WTC11 (cell line): ENCODE measurements around the gene FUT7. TPM values are rescaled to one million over a fixed set of nuclear protein-coding genes. Genes with fewer than 3 reads are reported as not detected.

ENCODE experiments used
- CREM ChIP-seq: sonication (generic); formaldehyde crosslinking; IDR thresholded peaks from 2 replicates; pipeline ENCODE4 v1.8.1; 2022; ENCODE audit warnings: mild to moderate bottlenecking, missing genetic modification reagents, moderate library complexity
- JAZF1 ChIP-seq: fragments of 250-450 bp; sonication (Bioruptor Pico); IDR thresholded peaks from 2 replicates; pipeline ENCODE4 v1.9.0; 2021; ENCODE audit warnings: moderate library complexity, mild to moderate bottlenecking, inconsistent platforms
- PRRX2 ChIP-seq: fragments of 250-450 bp; sonication (Bioruptor Pico); IDR thresholded peaks from 2 replicates; pipeline ENCODE4 v1.8.0; 2021; ENCODE audit warnings: mild to moderate bottlenecking
- TEAD4 ChIP-seq: sonication (generic); formaldehyde crosslinking; IDR thresholded peaks from 2 replicates; pipeline ENCODE4 v1.8.0; 2022; ENCODE audit warnings: mild to moderate bottlenecking, missing genetic modification reagents
- ZNF232 ChIP-seq: sonication (generic); formaldehyde crosslinking; IDR thresholded peaks from 2 replicates; pipeline ENCODE4 v1.8.0; 2022; ENCODE audit warnings: mild to moderate bottlenecking, missing genetic modification reagents
- total RNA-seq: library from RNA; stranded (reverse); gene quantifications from 3 replicates; pipeline ENCODE4 v1.2.3, GENCODE V29; 2021
- TF ChIP-seq, protein P1 (sequence below): sonication (generic); formaldehyde crosslinking; IDR thresholded peaks from 2 replicates; pipeline ENCODE4 v1.8.0; 2022; ENCODE audit warnings: missing genetic modification reagents
- TF ChIP-seq, protein P2 (sequence below): sonication (generic); formaldehyde crosslinking; IDR thresholded peaks from 2 replicates; pipeline ENCODE4 v1.8.0; 2022; ENCODE audit warnings: mild to moderate bottlenecking, missing genetic modification reagents
- TF ChIP-seq, protein P3 (sequence below): fragments of 200-600 bp; IDR thresholded peaks from 2 replicates; pipeline ENCODE4 v1.8.0; 2022; ENCODE audit warnings: antibody characterized with exemption
- TF ChIP-seq, protein P4 (sequence below): sonication (generic); formaldehyde crosslinking; IDR thresholded peaks from 2 replicates; pipeline ENCODE4 v1.8.0; 2023; ENCODE audit warnings: missing genetic modification reagents, mild to moderate bottlenecking, borderline replicate concordance
- TF ChIP-seq, protein P5 (sequence below): fragments of 250-450 bp; sonication (Bioruptor Pico); IDR thresholded peaks from 2 replicates; pipeline ENCODE4 v1.9.0; 2021; ENCODE audit warnings: mild to moderate bottlenecking
- TF ChIP-seq, protein P6 (sequence below): sonication (generic); formaldehyde crosslinking; IDR thresholded peaks from 2 replicates; pipeline ENCODE4 v1.8.1; 2022; ENCODE audit warnings: missing genetic modification reagents, borderline replicate concordance
- TF ChIP-seq, protein P7 (sequence below): fragments of 250-450 bp; sonication (Bioruptor Pico); IDR thresholded peaks from 2 replicates; pipeline ENCODE4 v1.9.0; 2021; ENCODE audit warnings: mild to moderate bottlenecking, borderline replicate concordance
- TF ChIP-seq, protein P8 (sequence below): sonication (generic); formaldehyde crosslinking; IDR thresholded peaks from 2 replicates; pipeline ENCODE4 v1.8.0; 2022; ENCODE audit warnings: mild to moderate bottlenecking, missing genetic modification reagents

The FUT7 gene
- total RNA-seq, 1 experiment from 2014 or later = not detected

DNA sequence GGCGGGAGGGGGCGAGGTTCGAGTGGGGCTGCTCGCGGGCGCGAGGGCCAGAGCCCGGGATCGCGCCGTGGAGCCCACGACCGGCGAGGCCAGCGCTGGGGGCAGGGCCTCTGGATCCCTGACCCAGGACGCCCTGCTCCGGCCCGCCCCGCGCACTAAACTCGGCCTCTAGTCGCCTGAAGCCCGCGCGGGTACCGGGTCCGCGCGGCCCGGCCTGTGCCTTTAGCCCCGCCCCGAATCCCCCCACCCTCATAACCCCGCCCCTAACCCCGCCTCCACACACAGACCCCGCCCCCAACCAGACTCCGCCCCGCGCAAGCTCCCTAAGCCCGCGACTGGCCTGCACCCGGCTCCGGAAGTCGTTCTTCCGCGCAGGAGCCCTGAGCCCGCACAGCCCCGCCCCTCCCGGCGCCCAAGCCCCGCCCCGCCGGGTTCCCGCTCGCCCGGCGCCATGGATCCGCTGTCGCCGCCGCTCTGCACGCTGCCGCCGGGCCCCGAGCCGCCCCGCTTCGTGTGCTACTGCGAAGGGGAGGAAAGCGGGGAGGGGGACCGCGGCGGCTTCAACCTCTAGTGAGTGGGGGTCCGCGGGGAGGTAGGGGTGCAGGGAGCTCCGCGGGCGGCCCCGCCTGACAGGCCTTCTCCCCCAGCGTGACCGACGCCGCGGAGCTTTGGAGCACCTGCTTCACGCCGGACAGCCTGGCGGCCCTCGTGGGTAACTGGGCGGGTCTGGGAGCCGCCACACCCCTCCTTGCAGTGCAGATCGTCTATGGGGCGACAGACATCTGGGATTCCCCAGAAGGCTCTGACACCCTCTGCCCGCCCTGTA lies 39.7 kb downstream of the FUT7 start, which contains the start of gene PAXX (continued):
- TF ChIP-seq, protein P1, sequence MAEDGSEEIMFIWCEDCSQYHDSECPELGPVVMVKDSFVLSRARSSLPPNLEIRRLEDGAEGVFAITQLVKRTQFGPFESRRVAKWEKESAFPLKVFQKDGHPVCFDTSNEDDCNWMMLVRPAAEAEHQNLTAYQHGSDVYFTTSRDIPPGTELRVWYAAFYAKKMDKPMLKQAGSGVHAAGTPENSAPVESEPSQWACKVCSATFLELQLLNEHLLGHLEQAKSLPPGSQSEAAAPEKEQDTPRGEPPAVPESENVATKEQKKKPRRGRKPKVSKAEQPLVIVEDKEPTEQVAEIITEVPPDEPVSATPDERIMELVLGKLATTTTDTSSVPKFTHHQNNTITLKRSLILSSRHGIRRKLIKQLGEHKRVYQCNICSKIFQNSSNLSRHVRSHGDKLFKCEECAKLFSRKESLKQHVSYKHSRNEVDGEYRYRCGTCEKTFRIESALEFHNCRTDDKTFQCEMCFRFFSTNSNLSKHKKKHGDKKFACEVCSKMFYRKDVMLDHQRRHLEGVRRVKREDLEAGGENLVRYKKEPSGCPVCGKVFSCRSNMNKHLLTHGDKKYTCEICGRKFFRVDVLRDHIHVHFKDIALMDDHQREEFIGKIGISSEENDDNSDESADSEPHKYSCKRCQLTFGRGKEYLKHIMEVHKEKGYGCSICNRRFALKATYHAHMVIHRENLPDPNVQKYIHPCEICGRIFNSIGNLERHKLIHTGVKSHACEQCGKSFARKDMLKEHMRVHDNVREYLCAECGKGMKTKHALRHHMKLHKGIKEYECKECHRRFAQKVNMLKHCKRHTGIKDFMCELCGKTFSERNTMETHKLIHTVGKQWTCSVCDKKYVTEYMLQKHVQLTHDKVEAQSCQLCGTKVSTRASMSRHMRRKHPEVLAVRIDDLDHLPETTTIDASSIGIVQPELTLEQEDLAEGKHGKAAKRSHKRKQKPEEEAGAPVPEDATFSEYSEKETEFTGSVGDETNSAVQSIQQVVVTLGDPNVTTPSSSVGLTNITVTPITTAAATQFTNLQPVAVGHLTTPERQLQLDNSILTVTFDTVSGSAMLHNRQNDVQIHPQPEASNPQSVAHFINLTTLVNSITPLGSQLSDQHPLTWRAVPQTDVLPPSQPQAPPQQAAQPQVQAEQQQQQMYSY (CRISPR knock-in tag) = no peak
- TF ChIP-seq, protein P2, sequence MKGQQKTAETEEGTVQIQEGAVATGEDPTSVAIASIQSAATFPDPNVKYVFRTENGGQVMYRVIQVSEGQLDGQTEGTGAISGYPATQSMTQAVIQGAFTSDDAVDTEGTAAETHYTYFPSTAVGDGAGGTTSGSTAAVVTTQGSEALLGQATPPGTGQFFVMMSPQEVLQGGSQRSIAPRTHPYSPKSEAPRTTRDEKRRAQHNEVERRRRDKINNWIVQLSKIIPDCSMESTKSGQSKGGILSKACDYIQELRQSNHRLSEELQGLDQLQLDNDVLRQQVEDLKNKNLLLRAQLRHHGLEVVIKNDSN (CRISPR knock-in tag) = no peak
- TF ChIP-seq, protein P3, sequence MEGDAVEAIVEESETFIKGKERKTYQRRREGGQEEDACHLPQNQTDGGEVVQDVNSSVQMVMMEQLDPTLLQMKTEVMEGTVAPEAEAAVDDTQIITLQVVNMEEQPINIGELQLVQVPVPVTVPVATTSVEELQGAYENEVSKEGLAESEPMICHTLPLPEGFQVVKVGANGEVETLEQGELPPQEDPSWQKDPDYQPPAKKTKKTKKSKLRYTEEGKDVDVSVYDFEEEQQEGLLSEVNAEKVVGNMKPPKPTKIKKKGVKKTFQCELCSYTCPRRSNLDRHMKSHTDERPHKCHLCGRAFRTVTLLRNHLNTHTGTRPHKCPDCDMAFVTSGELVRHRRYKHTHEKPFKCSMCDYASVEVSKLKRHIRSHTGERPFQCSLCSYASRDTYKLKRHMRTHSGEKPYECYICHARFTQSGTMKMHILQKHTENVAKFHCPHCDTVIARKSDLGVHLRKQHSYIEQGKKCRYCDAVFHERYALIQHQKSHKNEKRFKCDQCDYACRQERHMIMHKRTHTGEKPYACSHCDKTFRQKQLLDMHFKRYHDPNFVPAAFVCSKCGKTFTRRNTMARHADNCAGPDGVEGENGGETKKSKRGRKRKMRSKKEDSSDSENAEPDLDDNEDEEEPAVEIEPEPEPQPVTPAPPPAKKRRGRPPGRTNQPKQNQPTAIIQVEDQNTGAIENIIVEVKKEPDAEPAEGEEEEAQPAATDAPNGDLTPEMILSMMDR = no peak
- TF ChIP-seq PRRX2 (CRISPR knock-in tag) (no peak), JAZF1 (no peak), TEAD4 (CRISPR knock-in tag) (no peak), ZNF232 (CRISPR knock-in tag) (no peak), CREM (CRISPR knock-in tag) (no peak)
- TF ChIP-seq, protein P4, sequence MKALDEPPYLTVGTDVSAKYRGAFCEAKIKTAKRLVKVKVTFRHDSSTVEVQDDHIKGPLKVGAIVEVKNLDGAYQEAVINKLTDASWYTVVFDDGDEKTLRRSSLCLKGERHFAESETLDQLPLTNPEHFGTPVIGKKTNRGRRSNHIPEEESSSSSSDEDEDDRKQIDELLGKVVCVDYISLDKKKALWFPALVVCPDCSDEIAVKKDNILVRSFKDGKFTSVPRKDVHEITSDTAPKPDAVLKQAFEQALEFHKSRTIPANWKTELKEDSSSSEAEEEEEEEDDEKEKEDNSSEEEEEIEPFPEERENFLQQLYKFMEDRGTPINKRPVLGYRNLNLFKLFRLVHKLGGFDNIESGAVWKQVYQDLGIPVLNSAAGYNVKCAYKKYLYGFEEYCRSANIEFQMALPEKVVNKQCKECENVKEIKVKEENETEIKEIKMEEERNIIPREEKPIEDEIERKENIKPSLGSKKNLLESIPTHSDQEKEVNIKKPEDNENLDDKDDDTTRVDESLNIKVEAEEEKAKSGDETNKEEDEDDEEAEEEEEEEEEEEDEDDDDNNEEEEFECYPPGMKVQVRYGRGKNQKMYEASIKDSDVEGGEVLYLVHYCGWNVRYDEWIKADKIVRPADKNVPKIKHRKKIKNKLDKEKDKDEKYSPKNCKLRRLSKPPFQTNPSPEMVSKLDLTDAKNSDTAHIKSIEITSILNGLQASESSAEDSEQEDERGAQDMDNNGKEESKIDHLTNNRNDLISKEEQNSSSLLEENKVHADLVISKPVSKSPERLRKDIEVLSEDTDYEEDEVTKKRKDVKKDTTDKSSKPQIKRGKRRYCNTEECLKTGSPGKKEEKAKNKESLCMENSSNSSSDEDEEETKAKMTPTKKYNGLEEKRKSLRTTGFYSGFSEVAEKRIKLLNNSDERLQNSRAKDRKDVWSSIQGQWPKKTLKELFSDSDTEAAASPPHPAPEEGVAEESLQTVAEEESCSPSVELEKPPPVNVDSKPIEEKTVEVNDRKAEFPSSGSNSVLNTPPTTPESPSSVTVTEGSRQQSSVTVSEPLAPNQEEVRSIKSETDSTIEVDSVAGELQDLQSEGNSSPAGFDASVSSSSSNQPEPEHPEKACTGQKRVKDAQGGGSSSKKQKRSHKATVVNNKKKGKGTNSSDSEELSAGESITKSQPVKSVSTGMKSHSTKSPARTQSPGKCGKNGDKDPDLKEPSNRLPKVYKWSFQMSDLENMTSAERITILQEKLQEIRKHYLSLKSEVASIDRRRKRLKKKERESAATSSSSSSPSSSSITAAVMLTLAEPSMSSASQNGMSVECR (CRISPR knock-in tag) = peak; percentile 39; the same call in 1 of the 2 replicates
- TF ChIP-seq, protein P5, sequence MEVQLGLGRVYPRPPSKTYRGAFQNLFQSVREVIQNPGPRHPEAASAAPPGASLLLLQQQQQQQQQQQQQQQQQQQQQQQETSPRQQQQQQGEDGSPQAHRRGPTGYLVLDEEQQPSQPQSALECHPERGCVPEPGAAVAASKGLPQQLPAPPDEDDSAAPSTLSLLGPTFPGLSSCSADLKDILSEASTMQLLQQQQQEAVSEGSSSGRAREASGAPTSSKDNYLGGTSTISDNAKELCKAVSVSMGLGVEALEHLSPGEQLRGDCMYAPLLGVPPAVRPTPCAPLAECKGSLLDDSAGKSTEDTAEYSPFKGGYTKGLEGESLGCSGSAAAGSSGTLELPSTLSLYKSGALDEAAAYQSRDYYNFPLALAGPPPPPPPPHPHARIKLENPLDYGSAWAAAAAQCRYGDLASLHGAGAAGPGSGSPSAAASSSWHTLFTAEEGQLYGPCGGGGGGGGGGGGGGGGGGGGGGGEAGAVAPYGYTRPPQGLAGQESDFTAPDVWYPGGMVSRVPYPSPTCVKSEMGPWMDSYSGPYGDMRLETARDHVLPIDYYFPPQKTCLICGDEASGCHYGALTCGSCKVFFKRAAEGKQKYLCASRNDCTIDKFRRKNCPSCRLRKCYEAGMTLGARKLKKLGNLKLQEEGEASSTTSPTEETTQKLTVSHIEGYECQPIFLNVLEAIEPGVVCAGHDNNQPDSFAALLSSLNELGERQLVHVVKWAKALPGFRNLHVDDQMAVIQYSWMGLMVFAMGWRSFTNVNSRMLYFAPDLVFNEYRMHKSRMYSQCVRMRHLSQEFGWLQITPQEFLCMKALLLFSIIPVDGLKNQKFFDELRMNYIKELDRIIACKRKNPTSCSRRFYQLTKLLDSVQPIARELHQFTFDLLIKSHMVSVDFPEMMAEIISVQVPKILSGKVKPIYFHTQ = no peak
- TF ChIP-seq, protein P6, sequence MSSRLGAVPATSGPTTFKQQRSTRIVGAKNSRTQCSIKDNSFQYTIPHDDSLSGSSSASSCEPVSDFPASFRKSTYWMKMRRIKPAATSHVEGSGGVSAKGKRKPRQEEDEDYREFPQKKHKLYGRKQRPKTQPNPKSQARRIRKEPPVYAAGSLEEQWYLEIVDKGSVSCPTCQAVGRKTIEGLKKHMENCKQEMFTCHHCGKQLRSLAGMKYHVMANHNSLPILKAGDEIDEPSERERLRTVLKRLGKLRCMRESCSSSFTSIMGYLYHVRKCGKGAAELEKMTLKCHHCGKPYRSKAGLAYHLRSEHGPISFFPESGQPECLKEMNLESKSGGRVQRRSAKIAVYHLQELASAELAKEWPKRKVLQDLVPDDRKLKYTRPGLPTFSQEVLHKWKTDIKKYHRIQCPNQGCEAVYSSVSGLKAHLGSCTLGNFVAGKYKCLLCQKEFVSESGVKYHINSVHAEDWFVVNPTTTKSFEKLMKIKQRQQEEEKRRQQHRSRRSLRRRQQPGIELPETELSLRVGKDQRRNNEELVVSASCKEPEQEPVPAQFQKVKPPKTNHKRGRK (CRISPR knock-in tag) = no peak
- TF ChIP-seq, protein P7, sequence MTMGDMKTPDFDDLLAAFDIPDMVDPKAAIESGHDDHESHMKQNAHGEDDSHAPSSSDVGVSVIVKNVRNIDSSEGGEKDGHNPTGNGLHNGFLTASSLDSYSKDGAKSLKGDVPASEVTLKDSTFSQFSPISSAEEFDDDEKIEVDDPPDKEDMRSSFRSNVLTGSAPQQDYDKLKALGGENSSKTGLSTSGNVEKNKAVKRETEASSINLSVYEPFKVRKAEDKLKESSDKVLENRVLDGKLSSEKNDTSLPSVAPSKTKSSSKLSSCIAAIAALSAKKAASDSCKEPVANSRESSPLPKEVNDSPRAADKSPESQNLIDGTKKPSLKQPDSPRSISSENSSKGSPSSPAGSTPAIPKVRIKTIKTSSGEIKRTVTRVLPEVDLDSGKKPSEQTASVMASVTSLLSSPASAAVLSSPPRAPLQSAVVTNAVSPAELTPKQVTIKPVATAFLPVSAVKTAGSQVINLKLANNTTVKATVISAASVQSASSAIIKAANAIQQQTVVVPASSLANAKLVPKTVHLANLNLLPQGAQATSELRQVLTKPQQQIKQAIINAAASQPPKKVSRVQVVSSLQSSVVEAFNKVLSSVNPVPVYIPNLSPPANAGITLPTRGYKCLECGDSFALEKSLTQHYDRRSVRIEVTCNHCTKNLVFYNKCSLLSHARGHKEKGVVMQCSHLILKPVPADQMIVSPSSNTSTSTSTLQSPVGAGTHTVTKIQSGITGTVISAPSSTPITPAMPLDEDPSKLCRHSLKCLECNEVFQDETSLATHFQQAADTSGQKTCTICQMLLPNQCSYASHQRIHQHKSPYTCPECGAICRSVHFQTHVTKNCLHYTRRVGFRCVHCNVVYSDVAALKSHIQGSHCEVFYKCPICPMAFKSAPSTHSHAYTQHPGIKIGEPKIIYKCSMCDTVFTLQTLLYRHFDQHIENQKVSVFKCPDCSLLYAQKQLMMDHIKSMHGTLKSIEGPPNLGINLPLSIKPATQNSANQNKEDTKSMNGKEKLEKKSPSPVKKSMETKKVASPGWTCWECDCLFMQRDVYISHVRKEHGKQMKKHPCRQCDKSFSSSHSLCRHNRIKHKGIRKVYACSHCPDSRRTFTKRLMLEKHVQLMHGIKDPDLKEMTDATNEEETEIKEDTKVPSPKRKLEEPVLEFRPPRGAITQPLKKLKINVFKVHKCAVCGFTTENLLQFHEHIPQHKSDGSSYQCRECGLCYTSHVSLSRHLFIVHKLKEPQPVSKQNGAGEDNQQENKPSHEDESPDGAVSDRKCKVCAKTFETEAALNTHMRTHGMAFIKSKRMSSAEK (CRISPR knock-in tag) = no peak
- TF ChIP-seq, protein P8, sequence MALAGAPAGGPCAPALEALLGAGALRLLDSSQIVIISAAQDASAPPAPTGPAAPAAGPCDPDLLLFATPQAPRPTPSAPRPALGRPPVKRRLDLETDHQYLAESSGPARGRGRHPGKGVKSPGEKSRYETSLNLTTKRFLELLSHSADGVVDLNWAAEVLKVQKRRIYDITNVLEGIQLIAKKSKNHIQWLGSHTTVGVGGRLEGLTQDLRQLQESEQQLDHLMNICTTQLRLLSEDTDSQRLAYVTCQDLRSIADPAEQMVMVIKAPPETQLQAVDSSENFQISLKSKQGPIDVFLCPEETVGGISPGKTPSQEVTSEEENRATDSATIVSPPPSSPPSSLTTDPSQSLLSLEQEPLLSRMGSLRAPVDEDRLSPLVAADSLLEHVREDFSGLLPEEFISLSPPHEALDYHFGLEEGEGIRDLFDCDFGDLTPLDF (CRISPR knock-in tag) = no peak
